NT2/D1 (cell line): Measurements from ENCODE around the gene ABR.
A peak's percentile ranks its signal among the peaks of the same experiment; 100 is the strongest.

ENCODE experiments used
- DNase-seq: peaks from one replicate; pipeline ENCODE4 v3.0.0-alpha.2; 2011; ENCODE audit warnings: low read depth, low spot score
- H3K27me3 ChIP-seq: 2 replicates; pipeline ENCODE4 v1.6.0; 2011; ENCODE audit warnings: mild to moderate bottlenecking; ENCODE audit not compliant: insufficient read length, insufficient read depth
- H3K36me3 ChIP-seq: 2 replicates; pipeline ENCODE4 v1.6.1; 2011; ENCODE audit warnings: mild to moderate bottlenecking, low read length, mixed read lengths; ENCODE audit not compliant: insufficient read depth, insufficient read length
- H3K4me1 ChIP-seq: 2 replicates; pipeline ENCODE4 v1.5.1; 2011; ENCODE audit not compliant: insufficient read depth, insufficient read length
- H3K4me3 ChIP-seq: 2 replicates; pipeline ENCODE4 v1.5.1; 2011; ENCODE audit warnings: low read depth; ENCODE audit not compliant: insufficient read length
- H3K9ac ChIP-seq: 2 replicates; pipeline ENCODE4 v1.6.0; 2011; ENCODE audit warnings: low read depth; ENCODE audit not compliant: insufficient read length
- H3K9me3 ChIP-seq: 2 replicates; pipeline ENCODE4 v1.5.1; 2011; ENCODE audit warnings: mild to moderate bottlenecking, low read length; ENCODE audit not compliant: insufficient read depth
- SUZ12 ChIP-seq: IDR thresholded peaks from 2 replicates; pipeline ENCODE4 v1.6.1; 2011; ENCODE audit not compliant: insufficient read length, insufficient read depth; ENCODE audit errors: extremely low read depth
- YY1 ChIP-seq: IDR thresholded peaks from 2 replicates; pipeline ENCODE4 v1.6.1; 2011; ENCODE audit not compliant: insufficient read length, insufficient read depth
- ZNF274 ChIP-seq: IDR thresholded peaks from 2 replicates; pipeline ENCODE4 v1.6.1; 2011; ENCODE audit warnings: mild to moderate bottlenecking, low read depth, low read length

ABR gene

GRCh38 chr17:1150863-1151600, 28.7 kb downstream of the ABR start:
- Histone ChIP-seq H3K4me1 (no peaks in the 10 kb centered on the region), H3K27me3 (no peaks in the 10 kb centered on the region), H3K9ac (no peak overlapping the region), H3K9me3 (no peaks in the 10 kb centered on the region), H3K36me3 (peaks cover 5% of the 10 kb centered on the region), H3K4me3 (no peak overlapping the region)
- DNase-seq: no peak
- TF ChIP-seq ZNF274 (no peak), SUZ12 (no peak), YY1 (no peak)

DNA sequence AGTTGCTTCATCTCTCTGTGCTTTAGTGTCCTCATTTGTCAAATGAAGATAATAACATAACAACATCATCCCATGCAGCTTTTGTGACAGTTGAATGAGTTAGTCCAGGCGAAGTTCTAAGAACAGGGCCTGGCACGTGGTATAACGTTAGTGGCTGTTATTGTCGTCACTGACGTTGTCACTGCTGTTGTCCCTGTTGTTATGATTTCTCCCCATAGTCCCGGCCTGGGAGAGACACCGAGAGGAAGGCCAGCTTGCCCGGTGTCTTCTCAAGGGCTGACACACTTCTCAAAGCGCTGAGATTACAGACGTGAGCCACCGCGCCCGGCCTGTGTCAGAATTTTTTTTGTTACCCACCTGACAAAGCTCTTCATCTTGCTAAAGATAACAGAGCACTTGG, 29.9 kb downstream of the ABR start:
- TF ChIP-seq SUZ12 (no peak), YY1 (no peak), ZNF274 (no peak)
- Histone ChIP-seq H3K4me3 (no peak overlapping the region), H3K4me1 (no peaks in the 10 kb centered on the region), H3K27me3 (no peaks in the 10 kb centered on the region), H3K9me3 (no peaks in the 10 kb centered on the region), H3K36me3 (peaks cover 5% of the 10 kb centered on the region), H3K9ac (no peak overlapping the region)
- DNase-seq: no peak

DNA sequence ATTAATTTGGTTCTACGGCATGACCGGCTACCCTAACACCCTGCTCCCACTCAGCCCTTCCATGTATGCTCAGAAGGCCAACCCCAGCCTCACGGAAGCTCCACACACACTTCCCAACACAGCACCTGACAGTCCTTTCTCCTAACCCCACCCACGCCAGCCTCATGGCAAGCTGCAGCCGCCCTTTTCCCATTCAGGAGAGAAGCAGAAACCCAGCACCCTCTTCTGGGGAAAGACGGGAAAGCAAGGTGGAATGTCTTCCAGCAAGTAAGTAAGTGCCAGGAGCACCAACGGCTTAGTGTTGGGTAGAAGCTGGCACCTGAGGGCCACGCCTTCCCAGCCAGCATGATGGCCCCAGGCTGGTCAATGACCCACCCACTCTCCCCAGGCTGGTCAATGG, 32.1 kb downstream of the ABR start:
- TF ChIP-seq SUZ12 (no peak), ZNF274 (no peak), YY1 (no peak)
- DNase-seq: peak; percentile 49

GRCh38 chr17:1146561-1147265, 33.1 kb downstream of the ABR start:
- peaks cover 5% of the 10 kb centered on the region for H3K4me1 ChIP-seq
- no peak for DNase-seq
- H3K4me3 ChIP-seq: no peak overlapping the region
- H3K36me3 ChIP-seq: peaks cover 5% of the 10 kb centered on the region
- H3K9ac ChIP-seq: no peak overlapping the region
- H3K27me3 ChIP-seq: no peaks in the 10 kb centered on the region
- H3K9me3 ChIP-seq: no peaks in the 10 kb centered on the region
- TF ChIP-seq SUZ12: no peak
- no peak for TF ChIP-seq YY1
- no peak for TF ChIP-seq ZNF274

More for the DNA sequence above, 32.1 kb downstream of the ABR start:
- Histone ChIP-seq H3K9ac (no peak overlapping the region), H3K36me3 (peaks cover 5% of the 10 kb centered on the region), H3K9me3 (no peaks in the 10 kb centered on the region), H3K4me1 (peaks cover 4% of the 10 kb centered on the region), H3K4me3 (no peak overlapping the region), H3K27me3 (no peaks in the 10 kb centered on the region)

GRCh38 chr17:1145311-1145986, 34.3 kb downstream of the ABR start:
- TF ChIP-seq YY1 (no peak), ZNF274 (no peak), SUZ12 (no peak)
- H3K36me3 ChIP-seq: peaks cover 5% of the 10 kb centered on the region
- no peak for DNase-seq
- no peak overlapping the region for H3K4me3 ChIP-seq
- H3K27me3 ChIP-seq: no peaks in the 10 kb centered on the region
- no peak overlapping the region for H3K9ac ChIP-seq
- H3K9me3 ChIP-seq: no peaks in the 10 kb centered on the region
- H3K4me1 ChIP-seq: peaks cover 5% of the 10 kb centered on the region

- Histone ChIP-seq H3K27me3 (no peaks in the 10 kb centered on the region), H3K9me3 (no peaks in the 10 kb centered on the region), H3K36me3 (no peaks in the 10 kb centered on the region), H3K4me1 (peaks cover 10% of the 10 kb centered on the region), H3K9ac (no peak overlapping the region), H3K4me3 (no peak overlapping the region)
- DNase-seq: no peak
- TF ChIP-seq YY1 (no peak), SUZ12 (no peak), ZNF274 (no peak)
These were observed 35.6 kb downstream of the ABR start for GRCh38 chr17:1144162-1144561.

DNA sequence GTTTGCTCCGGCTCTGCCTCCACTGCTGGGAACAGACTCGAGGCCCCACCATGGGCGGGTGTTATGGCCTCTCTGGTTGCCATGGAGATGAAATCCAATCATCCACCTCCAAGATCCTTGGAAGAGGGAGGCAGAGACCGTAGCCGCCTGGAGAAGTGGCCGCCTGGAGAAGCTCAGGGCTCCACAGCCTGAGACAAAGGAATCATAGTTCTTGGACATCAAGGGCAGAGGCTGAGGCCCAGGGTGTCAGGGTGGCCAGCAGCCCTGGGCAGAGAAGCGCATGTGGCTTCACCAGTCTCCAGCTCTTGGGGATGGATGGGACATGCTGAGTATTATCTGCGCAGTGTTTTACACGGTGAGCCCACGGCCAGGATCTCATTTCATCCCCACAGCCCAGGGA, 36.2 kb downstream of the ABR start:
- no peaks in the 10 kb centered on the region for H3K9me3 ChIP-seq
- no peaks in the 10 kb centered on the region for H3K36me3 ChIP-seq
- no peak overlapping the region for H3K4me3 ChIP-seq
- TF ChIP-seq SUZ12 (no peak), ZNF274 (no peak), YY1 (no peak)
- H3K9ac ChIP-seq: no peak overlapping the region
- peaks cover 10% of the 10 kb centered on the region for H3K4me1 ChIP-seq
- peak; percentile 30 for DNase-seq
- no peaks in the 10 kb centered on the region for H3K27me3 ChIP-seq
